NCI-H774 (cell line): ENCODE measurements around the gene RO60.
"Not testable (repeated sequence)": the region's sequence is repeated elsewhere in the genome, so short reads cannot be mapped to it uniquely, and the experiment has no call there.

ENCODE experiments used
- DNase-seq: peaks from one replicate; lab custom pipeline; 2025; lab: John Stamatoyannopoulos, UW

Gene RO60

DNA sequence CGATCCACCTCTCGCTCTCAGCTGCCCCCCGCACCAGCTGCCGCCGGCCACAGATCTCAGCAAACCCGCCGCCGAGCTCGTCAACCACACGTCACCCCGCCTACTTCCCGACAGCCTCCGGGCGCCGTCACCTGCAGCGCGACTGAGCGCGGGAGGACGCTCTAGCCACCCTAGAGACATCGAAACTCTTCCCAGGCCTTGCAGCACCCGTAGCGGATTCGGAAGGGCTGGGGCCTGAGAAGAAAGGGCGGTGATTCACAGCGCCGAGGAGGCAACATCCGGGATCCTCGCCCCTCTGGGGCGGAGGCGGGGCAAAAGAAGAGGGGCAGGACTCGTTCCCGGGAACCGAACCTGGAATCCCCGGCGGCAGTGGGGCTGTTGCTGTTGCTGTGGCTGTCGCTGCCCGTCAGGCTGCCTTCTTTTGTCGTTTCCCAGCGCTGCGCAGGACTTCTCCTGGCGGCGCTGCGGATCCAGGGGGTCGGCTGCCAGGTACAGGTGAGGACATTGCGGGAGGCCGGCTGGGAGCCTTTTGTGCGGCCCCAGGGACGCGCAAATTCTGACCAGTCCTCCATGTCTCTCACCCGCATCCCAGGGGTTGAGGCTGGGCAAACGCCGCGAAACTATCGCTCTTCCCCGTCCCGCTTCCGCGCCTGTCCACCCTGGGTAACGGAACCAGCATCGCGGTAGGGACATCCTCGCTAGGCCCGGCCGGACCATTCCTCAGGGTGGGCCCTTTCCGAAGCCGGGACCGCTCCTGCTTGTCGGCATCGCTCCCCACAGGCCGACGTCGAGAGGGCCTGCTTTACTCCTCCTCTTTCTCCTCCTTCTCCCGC, at the start of gene RO60, which contains the start of gene UCHL5:
Gene RO60, plus strand, starts transcription at position 331 of the 833 bp plus-strand sequence. CDS start 9,443 bp downstream, outside the sequence.
Gene UCHL5, minus strand, starts transcription at position 79 of the 833 bp plus-strand sequence. CDS start 100 bp downstream, outside the sequence.
- peak; percentile 99 for DNase-seq

DNA sequence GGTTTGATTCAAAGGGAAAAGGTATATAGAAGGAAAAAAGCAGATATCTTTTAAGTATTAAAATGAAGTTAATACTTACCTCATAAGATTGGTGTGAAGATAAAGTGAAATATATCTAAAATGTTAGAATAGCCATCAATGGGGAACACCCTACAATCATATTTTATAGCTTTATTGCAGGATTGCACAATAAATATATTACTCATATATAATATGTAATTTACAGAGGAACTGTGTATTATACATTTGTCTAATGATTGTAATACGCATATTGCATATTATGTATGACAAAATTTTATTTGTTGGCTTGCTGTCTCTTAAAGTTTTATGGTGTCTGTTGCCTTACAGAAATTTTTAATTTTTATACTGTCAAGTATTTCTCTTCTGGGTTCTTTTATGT, 48.0 kb upstream of the RO60 start:
- no peak for DNase-seq

DNA sequence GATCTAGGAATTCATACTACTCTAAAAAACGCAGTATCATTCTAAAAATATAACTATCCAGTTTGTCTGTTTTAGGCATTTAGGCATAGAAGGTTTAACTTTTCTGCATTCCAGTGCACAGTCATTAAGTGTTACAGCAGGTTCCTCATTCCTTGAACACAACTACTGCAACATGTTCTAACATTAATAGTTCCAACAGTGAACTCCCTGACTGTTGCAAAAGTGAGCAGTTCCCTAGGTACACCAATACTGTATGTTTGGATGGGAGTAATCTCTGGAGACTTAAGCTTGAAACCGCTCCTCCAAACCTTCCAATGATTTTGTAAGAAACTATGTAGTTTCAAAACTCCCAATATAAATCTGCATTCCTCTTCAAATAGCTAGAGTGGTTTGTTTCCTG, 46.4 kb upstream of the RO60 start:
- DNase-seq, result no peak

DNA sequence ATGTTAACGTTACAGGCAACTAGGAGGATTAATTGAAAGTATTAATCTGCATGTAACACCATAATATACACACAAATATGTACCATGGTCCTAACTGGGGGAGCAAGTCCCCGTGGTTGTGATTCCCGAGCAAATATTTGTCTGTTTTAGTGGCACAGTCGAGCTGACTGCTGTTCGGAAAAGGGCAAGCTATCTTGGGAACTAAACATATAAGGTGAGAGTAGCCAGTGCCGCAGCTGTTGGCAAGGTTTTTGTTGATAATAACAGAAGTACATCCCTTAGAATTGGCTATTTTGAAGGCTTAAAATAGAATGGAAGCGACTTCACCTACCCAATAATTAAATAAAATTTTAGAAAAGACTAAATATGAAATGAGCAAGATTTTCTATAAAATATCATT, 45.7 kb upstream of the RO60 start:
- no peak for DNase-seq

DNA sequence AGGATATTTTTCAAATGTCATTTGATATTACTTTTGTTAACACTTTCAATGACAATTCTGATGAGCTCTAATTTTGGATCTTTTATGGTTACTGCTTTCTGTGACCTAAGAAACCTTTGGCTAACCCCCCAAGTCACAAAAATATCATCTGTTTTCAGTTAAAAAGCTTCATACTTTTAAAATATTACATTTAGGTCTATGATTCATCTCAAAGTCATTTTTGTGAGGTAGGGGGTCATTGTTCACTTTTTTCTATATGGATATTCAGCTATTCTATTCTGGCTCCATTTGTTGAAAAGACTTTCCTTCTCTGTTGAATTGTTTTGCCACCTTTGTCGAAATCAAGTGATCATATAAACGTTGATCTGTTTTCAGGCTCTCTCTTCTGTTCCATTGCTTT, 45.0 kb upstream of the RO60 start:
- DNase-seq, result no peak

DNA sequence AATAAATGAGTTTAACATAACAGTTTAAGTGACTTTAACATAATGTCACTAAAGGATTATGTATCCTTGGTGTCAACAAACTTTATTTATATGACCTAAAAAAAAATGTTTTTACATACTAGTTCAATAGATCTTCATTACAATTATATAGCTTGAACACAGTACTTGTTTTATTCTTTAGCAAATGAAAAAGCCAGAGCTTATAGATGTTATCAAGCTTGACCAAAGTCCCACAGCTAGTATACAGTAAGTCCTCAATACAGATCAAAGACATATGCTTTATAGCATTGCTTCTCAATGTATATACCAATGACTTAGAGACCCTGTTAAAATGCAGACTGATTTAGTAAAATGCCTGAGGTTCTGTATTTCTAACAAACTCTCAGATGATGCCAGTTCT, 42.6 kb upstream of the RO60 start:
- DNase-seq, result no peak

DNA sequence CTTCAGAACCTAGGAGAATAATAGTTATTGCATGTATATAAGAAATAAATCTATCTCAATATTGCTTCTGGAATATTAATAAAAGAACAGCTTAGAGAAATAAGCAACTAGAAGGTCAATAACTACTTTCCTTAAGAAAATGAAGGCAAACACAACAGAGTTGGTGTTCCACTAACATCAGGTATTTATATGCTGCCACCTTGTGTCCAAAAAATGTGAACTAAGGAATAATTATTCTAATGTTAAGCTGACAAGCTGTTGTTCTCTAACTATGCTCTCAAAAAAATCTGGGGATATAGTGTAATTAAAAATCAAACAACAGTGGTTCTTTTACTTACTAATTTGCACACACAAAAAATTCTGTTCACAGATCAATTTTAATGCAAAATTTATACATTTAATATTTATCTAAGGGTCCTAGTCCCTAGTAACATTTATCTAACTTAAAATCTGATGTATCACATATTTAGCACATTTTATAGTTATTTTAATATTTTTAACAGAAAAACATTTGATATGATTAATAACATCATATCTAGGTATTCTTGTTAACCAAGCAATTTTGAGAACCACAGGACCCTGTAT, 39.9 kb upstream of the RO60 start:
- DNase-seq, result peak; percentile 18

DNA sequence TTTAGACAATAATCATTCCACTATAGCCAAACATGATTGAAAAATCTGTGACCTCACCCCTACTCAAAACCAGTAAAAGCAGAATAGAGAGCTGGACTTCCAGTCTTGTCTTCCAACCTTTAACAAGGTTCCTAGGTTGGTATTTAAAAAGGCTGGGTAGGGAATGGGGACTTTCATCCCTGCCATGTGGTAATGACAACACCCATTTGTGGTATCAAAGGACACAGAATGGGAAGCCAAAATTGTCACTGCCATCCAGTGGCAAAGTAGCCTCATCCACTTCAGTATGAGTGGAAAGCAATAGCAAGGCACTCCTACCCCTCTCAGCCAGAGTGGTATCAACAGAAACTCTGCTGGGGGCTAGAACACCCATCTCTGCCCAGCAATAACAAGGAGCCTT, 34.2 kb upstream of the RO60 start:
- no peak for DNase-seq

DNA sequence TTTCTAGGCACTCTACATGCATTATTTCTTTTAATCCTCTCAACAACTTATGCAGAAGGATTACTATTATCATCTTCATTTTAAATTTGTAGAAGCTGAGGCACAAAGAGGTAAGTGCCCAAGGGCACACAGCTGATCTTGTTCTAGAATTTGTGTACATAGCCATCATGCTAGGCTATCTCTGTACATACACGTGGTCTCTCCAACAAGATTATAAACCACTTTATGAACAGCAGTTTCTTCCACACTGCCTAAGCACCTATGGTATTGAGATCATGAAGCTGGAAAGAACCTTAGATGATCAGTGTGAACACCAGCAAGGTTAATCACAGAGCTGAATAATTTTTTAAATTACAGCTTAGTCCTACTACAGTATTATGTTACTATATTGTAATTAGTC, 29.1 kb upstream of the RO60 start:
- DNase-seq, result no peak

DNA sequence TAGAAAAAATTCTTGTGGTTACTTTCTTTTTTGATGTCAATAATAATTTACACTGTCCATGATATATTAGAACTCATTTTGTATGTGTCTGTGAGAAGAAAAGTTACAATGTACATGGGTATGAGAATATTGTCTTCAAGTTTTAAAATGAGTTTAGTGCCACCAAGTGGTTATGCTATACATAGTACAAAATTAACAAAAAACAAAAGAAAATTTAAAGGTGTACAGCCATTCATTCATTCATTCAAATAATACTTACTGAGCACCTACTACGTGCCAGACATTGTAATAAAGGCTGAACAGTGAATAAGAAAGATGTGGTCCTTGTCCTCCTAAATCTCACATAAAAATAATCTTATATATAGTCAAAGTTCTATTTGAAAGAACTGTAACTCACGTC, 28.0 kb upstream of the RO60 start:
- DNase-seq, result no peak

DNA sequence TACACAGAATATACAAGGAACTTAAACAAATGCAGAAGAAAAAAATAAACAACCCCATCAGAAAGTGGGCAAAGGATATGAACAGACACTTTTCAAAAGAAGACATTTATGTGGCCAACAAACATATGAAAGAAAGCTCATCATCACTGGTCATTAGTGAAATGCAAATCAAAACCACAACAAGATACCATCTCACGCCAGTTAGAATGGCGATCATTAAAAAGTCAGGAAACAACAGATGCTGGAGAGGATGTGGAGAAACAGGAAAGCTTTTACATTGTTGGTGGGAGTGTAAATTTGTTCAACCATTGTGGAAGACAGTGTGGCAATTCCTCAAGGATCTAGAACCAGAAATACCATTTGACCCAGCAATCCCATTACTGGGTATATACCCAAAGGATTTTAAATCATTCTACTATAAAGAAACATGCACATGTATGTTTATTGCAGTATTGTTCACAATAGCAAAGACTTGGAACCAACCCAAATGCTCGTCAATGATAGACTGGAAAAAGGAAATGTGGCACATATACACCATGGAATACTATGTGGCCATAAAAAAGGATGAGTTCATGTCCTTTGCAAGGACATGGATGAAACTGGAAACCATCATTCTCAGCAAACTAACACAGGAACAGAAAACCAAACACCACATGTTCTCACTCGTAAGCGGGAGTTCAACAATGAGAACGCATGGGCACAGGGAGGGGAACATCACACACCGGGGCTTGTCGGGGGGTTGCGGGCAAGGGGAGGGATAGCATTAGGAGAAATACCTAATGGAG, 26.6 kb upstream of the RO60 start:
- not testable (repeated sequence) for DNase-seq

DNA sequence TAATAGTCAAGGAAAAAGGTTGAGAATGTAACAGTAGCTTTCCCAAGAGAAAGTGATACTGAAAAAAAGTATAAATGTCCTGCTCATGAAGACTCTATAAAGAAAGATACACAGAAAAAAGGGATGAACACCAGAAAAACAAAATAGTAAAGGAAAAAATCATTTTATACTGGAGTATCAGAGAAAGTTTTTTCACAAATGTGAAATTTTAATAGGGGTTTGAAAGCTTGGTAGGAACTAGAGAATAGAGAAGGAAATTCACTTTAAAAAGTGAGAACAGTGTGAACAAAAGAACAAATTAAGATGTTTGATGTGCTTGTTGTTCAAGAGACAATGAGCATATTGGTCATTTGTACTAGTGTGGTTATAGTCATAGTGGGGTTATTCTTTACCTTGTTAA, 25.8 kb upstream of the RO60 start:
- DNase-seq, result no peak

DNA sequence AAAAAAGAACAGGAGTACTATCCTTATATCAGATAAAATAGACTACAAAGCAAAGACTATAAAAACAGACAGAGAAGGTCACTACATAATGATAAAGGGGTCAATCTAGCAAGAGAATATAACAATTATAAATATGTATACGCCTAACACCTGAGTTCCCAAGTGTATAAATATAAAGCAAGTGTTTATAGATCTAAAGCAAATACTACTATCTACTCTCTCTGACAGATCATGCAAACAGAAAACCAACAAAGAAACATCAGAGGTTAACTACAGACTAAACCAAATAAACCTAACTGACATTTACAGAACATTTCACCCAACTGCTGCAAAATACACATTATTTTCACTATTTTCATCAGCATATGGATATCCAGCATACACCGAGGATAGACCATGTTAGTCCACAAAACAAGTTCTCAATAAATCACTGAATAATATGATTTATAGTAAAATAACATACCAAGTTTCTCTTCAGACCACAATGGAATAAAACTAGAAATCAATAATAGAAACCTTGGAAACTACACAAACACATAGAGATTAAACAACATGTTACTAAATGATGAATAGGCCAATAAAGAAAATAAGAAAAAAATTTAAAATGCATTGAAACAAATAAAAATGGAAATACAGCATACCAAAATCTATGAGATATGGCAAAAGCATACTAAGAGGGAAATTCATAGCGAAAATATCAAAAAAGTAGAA, 22.9 kb upstream of the RO60 start:
- peak; percentile 59 for DNase-seq

DNA sequence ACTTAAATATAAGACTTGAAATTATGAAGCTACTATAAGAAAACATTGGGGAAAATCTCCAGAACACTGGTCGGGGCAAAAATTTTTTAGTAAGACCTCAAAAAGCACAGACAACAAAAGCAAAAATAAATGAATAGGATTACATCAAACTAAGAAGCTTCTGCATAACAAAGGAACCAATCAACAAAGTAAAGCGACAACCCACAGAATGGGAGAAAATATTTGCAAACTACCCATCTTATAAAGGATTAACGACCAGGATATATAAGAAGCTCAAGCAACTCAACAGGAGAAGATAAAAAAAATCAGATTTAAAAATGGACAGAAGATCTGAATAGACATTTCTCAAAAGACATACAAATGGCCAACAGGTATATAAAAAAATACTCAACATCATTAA, 19.4 kb upstream of the RO60 start:
- DNase-seq, result no peak

DNA sequence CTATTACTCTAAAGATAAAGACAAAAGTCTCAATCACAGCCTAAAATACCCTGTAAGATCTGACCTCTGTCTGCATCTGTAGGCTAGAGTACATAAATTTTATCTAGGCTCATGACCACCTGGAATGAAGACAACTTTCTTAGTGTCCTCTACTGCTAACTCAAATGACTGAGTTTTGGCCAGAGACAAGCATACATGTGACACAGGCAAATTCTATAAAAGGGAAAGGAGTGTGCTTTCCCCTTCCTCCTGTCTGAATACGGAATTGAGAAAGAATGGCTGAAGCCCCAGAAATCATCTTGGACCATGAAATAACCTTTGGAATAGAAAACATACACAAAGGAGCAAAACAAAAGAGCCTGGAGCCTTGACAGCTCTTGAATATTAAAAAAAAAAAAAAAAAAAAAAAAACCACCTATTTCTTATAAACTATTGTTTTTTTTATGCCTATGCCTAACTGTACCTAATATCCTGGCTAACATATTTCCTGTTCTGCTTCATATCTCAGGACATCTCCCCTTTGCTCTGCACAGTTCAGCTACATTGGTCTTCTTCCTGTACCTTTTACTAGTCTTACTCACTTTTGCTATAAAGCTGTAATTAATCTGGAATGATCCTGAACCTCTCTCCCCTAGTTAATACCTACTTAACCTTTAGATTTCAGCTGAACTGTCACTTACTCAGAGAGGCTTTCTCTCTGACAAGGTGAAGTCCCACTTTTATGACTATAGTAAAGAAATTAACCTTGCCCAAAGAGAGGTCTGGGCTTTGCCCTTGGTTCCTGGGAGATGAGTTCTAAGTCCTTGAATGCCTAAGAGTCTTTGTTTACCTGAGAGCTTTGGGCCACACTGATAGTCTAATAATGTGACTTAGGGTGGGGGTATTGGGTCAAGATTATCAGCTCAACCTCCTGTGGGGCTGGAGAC, 16.4 kb upstream of the RO60 start:
- no peak for DNase-seq

DNA sequence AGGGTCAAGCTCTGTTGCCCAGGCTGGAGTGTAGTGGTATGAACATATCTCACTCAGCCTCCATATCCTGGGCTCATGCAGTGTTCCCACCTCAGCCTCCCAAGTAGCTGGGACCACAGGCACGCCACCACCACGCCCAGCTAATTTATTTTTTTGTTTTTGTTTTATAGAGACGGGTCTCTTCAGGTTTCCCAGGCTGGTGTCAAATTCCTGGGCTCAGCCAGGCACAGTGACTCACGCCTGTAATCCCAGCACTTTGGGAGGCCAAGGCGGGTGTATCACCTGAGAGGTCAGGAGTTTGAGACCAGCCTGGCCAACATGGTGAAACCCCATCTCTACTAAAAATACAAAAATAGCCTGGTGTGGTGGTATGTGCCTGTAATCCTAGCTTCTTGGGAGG, 10.5 kb upstream of the RO60 start:
- not testable (repeated sequence) for DNase-seq

DNA sequence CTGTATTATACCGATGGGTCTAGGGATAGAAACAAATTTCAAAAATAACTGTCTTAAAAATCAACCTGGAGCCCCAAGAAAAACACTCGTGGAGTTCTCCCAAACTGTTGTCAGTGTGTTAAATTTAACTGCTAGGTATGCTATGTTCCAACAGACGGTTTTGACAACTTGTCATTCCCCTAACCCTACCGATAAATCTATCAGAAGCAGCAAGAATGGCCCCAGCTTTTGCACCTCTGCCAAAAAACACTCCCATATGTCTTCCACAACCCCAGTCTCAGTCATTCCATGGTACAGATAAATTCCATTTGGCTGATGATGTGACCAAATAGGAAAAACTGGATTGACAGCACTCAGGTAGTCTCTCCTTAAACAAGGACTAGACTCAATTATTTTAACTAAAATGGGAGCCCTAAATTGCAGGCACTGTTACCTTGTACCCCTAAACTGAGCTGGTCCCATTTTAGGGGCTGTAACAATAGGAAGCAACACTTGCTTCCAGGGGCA, 5.2 kb upstream of the RO60 start:
- DNase-seq, result no peak

DNA sequence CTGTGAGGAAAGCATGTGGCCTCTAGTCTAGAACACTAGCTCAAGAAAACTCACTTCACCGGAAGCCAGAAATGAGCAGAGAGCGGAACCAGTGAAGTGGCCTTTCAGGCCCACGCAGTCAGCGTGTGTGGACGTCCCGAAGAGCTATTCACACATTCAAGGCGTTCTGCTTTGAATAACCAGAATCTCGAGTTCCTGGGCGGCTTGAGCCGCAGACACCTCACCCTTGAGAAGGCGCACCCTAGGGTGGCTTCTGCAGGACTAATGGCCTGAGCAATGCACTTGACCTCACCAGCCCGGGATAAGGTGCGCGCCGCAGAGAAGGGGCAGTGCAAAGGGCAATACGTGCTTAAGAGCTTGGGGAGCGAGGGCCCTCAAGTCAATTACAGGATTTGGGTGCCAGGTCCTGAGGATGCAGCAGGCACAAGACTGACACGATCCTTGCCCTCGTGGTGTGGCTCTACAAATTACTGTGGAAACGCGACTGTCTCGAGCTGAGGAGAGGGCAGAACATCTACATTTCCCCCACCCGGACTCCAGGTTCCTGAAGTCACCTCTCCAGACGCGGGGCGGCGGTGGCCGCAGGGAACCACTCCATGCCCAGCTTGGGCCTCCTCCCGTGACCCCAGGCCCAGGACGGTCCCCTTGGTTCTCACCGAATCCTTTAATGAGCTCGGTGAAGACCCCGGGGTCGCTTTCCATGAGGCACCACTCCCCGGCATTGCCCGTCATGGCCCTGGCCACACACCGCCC, 707 bp upstream of the RO60 start:
- peak; percentile 40 for DNase-seq

DNA sequence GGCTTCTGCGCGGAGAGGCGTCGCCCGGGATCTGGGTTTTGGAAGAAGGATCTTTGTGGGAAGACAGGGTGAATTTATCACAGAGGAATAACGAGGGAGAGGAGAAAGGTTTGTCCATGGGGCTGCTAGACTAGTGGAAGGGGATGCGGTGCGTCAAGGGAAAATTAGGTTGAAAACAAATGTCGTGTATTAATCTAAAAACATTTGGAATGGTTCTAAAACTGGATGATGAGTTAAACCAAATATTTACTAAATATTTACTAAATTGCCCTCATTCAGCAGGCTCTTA, 647 bp downstream of the RO60 start:
- DNase-seq, result no peak

DNA sequence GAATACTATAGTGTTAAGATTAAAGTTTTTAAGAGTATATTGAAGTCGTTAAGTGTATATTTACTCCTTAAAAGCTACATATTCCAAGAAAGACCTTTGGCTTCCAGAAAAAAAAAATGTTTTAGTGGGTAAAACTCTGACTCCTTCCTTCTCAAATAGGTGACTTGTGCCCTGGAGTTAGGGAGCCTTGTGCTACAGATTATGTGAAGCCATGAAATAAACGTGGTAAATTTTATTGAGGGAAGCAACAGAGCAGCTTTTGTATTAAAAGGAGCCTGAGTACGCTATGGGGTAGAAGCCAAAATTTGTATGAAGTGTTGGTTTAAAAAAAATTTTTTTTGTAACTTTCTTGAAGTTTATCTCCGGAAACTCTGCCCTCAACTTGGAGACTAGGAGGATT, 994 bp downstream of the RO60 start:
- no peak for DNase-seq
